IMR-90 (cell line): ENCODE results near the gene TRMT2B. TPM values are rescaled to one million over a fixed set of nuclear protein-coding genes. Genes with fewer than 3 reads are reported as not detected.

Experiments used
- ATAC-seq: fragments of 200-7000 bp; cut with Tn5 transposase; 2 replicates; pipeline ENCODE4 v1.9.1; 2020; ENCODE audit warnings: low read depth, mild to moderate bottlenecking, moderate library complexity
- BruUV-seq: library from RNA; stranded (reverse); fragments of 400-500 nt; replicated peaks from 2 replicates; lab custom pipeline; 2021; lab: Mats Ljungman, UMichigan
- CTCF ChIA-PET: fragments of 300-600 bp; formaldehyde crosslinking; extraction: SDS; loops from one replicate; lab custom pipeline; 2021; ENCODE audit warnings: antibody characterized with exemption; lab: Yijun Ruan, JAX
- POLR2A ChIA-PET: fragments of 300-600 bp; sonication (Branson Sonifier 250); formaldehyde crosslinking; loops from one replicate; lab custom pipeline; 2022; ENCODE audit warnings: antibody characterized with exemption; ENCODE audit not compliant: unreplicated experiment; lab: Charles Lee
- DNase-seq: peaks from one replicate; pipeline ENCODE4 v3.0.0; 2013
- H2AFZ ChIP-seq: replicated peaks from 2 replicates; pipeline ENCODE3; 2013; ENCODE audit warnings: low read length, mild to moderate bottlenecking; ENCODE audit not compliant: poor library complexity
- H2AK5ac ChIP-seq: 2 replicates; pipeline ENCODE4 v1.6.1; 2013; ENCODE audit warnings: low read depth, low read length, inconsistent platforms
- H2AK9ac ChIP-seq: replicated peaks from 2 replicates; pipeline ENCODE3; 2013; ENCODE audit warnings: mild to moderate bottlenecking, low read depth, low read length, moderate library complexity; ENCODE audit not compliant: poor library complexity
- H2BK120ac ChIP-seq: 2 replicates; pipeline ENCODE4 v1.6.1; 2013; ENCODE audit warnings: low read depth, low read length, inconsistent platforms
- H2BK15ac ChIP-seq: 3 replicates; pipeline ENCODE4 v1.6.1; 2013; ENCODE audit warnings: low read depth, low read length, inconsistent platforms
- H2BK20ac ChIP-seq: 2 replicates; pipeline ENCODE4 v1.6.1; 2013; ENCODE audit warnings: low read depth, mild to moderate bottlenecking, inconsistent platforms, low read length, moderate library complexity
- H2BK5ac ChIP-seq: 2 replicates; pipeline ENCODE4 v1.6.1; 2013; ENCODE audit warnings: mild to moderate bottlenecking, low read depth, low read length, inconsistent platforms; ENCODE audit not compliant: poor library complexity, severe bottlenecking
- H3K14ac ChIP-seq: replicated peaks from 2 replicates; pipeline ENCODE4 v1.6.1; 2013; ENCODE audit warnings: low read depth, low read length, inconsistent platforms
- H3K18ac ChIP-seq: 2 replicates; pipeline ENCODE4 v1.6.1; 2013; ENCODE audit warnings: low read depth, low read length, control low read depth
- H3K23ac ChIP-seq: 2 replicates; pipeline ENCODE4 v1.6.1; 2013; ENCODE audit warnings: low read depth, low read length, inconsistent platforms
- H3K27ac ChIP-seq: 2 replicates; pipeline ENCODE4 v1.5.1; 2013; ENCODE audit warnings: mild to moderate bottlenecking, control low read depth, low read length; ENCODE audit not compliant: insufficient read depth
- H3K27me3 ChIP-seq: 2 replicates; pipeline ENCODE4 v1.6.1; 2013; ENCODE audit warnings: low read length; ENCODE audit not compliant: control insufficient read depth, insufficient read depth
- H3K36me3 ChIP-seq: 2 replicates; pipeline ENCODE4 v1.6.1; 2013; ENCODE audit warnings: low read length, mixed read lengths; ENCODE audit not compliant: control insufficient read depth, insufficient read depth
- H3K4ac ChIP-seq: 2 replicates; pipeline ENCODE4 v1.6.1; 2013; ENCODE audit warnings: low read depth, low read length, inconsistent platforms
- H3K4me1 ChIP-seq: 2 replicates; pipeline ENCODE4 v1.6.1; 2013; ENCODE audit warnings: low read length, mixed read lengths; ENCODE audit not compliant: control insufficient read depth, insufficient read depth
- H3K4me2 ChIP-seq: 2 replicates; pipeline ENCODE4 v1.6.1; 2013; ENCODE audit warnings: low read depth, mild to moderate bottlenecking, control low read depth, low read length, moderate library complexity
- H3K4me3 ChIP-seq: 2 replicates; pipeline ENCODE4 v1.5.1; 2013; ENCODE audit warnings: low read depth, mild to moderate bottlenecking, control low read depth, low read length, moderate library complexity; ENCODE audit not compliant: insufficient read depth
- H3K56ac ChIP-seq: 2 replicates; pipeline ENCODE4 v1.6.1; 2013; ENCODE audit warnings: low read length, inconsistent platforms; ENCODE audit not compliant: insufficient read depth; ENCODE audit errors: extremely low read depth
- H3K79me1 ChIP-seq, 2 experiments: 2 replicates each; pipeline ENCODE4 v1.6.1; 2013; ENCODE audit warnings: low read length in 2 of 2, inconsistent platforms in 1 of 2, low read depth in 1 of 2
- H3K9ac ChIP-seq: 2 replicates; pipeline ENCODE4 v1.6.1; 2013; ENCODE audit warnings: low read depth, low read length, control low read depth
- H3K9me1 ChIP-seq: 2 replicates; pipeline ENCODE4 v1.6.1; 2013; ENCODE audit warnings: low read length, inconsistent platforms; ENCODE audit not compliant: insufficient read depth
- H3K9me3 ChIP-seq: 2 replicates; pipeline ENCODE4 v1.6.1; 2013; ENCODE audit warnings: low read length; ENCODE audit not compliant: control insufficient read depth, insufficient read depth
- H4K20me1 ChIP-seq: 2 replicates; pipeline ENCODE4 v1.6.1; 2013; ENCODE audit warnings: low read length, inconsistent platforms; ENCODE audit not compliant: insufficient read depth
- H4K5ac ChIP-seq: 2 replicates; pipeline ENCODE4 v1.6.1; 2013; ENCODE audit warnings: mild to moderate bottlenecking, low read depth, low read length, control low read depth
- H4K8ac ChIP-seq, 2 experiments: 2 replicates each; pipeline ENCODE4 v1.6.1; 2013; ENCODE audit warnings: low read depth in 2 of 2, low read length in 2 of 2, control low read depth in 1 of 2, inconsistent platforms in 1 of 2
- H4K91ac ChIP-seq: 2 replicates; pipeline ENCODE4 v1.6.1; 2013; ENCODE audit warnings: low read depth, low read length, inconsistent platforms; ENCODE audit not compliant: insufficient read depth
- BHLHE40 ChIP-seq: fragments of 150-350 bp; IDR thresholded peaks from 2 replicates; pipeline ENCODE4 v1.6.1; 2016; ENCODE audit warnings: mild to moderate bottlenecking, low read depth, low read length
- CEBPB ChIP-seq: IDR thresholded peaks from 2 replicates; pipeline ENCODE4 v1.6.1; 2012; ENCODE audit warnings: low read depth, low read length, improper control_type of control experiment
- CHD1 ChIP-seq: IDR thresholded peaks from 2 replicates; pipeline ENCODE4 v1.6.1; 2012; ENCODE audit warnings: low read depth, low read length, improper control_type of control experiment
- CTCF ChIP-seq: conservative IDR thresholded peaks from 2 replicates; pipeline ENCODE4 v1.5.1; 2012; ENCODE audit warnings: mild to moderate bottlenecking, low read depth, low read length, improper control_type of control experiment
- ELK1 ChIP-seq: fragments of 150-350 bp; IDR thresholded peaks from 2 replicates; pipeline ENCODE4 v1.6.1; 2016; ENCODE audit warnings: low read depth, mild to moderate bottlenecking, low read length, moderate library complexity, borderline replicate concordance
- FOS ChIP-seq: fragments of 150-350 bp; IDR thresholded peaks from 2 replicates; pipeline ENCODE4 v1.6.1; 2016; ENCODE audit warnings: low read depth, low read length
- MAFK ChIP-seq: IDR thresholded peaks from 2 replicates; pipeline ENCODE4 v1.6.1; 2012; ENCODE audit warnings: low read depth, low read length, improper control_type of control experiment
- MAZ ChIP-seq: IDR thresholded peaks from 2 replicates; pipeline ENCODE4 v1.6.1; 2012; ENCODE audit warnings: low read depth, mild to moderate bottlenecking, low read length, improper control_type of control experiment, moderate library complexity, borderline replicate concordance
- MXI1 ChIP-seq: IDR thresholded peaks from 2 replicates; pipeline ENCODE4 v1.6.1; 2012; ENCODE audit warnings: low read depth, mild to moderate bottlenecking, low read length, moderate library complexity, borderline replicate concordance
- NFE2L2 ChIP-seq: fragments of 150-350 bp; IDR thresholded peaks from 2 replicates; pipeline ENCODE4 v1.6.1; 2016; ENCODE audit warnings: low read depth, mild to moderate bottlenecking, low read length
- POLR2A ChIP-seq: IDR thresholded peaks from 2 replicates; pipeline ENCODE4 v1.6.1; 2012; ENCODE audit warnings: mild to moderate bottlenecking, low read depth, low read length
- RAD21 ChIP-seq: IDR thresholded peaks from 2 replicates; pipeline ENCODE4 v1.6.1; 2012; ENCODE audit warnings: low read length, improper control_type of control experiment
- RCOR1 ChIP-seq: IDR thresholded peaks from 2 replicates; pipeline ENCODE4 v1.6.1; 2012; ENCODE audit warnings: mild to moderate bottlenecking, low read length, improper control_type of control experiment; ENCODE audit not compliant: insufficient replicate concordance
- RFX5 ChIP-seq: IDR thresholded peaks from 2 replicates; pipeline ENCODE4 v1.8.0; 2012; ENCODE audit warnings: low read depth, mild to moderate bottlenecking, low read length, moderate library complexity
- SMC3 ChIP-seq: fragments of 150-350 bp; IDR thresholded peaks from 2 replicates; pipeline ENCODE4 v1.6.1; 2016; ENCODE audit warnings: low read depth, mild to moderate bottlenecking, antibody characterized with exemption, low read length, moderate library complexity
- USF2 ChIP-seq: fragments of 150-350 bp; IDR thresholded peaks from 2 replicates; pipeline ENCODE4 v1.6.1; 2017; ENCODE audit warnings: mild to moderate bottlenecking, antibody characterized with exemption, low read length, low read depth
- WGBS, 2 experiments: methylation state at CpG; one replicate each; pipeline versions ENCODE4 v1.1.5 to v1.1.7; 2013; ENCODE audit warnings: missing lambda C conversion rate in 2 of 2; ENCODE audit not compliant: insufficient read length in 1 of 2; ENCODE audit errors: extremely low coverage in 2 of 2; 5-methylcytosine and 5-hydroxymethylcytosine counted together
- dilution Hi-C: fragments of 300-500 bp; cut with HindIII; formaldehyde crosslinking; loops from one replicate; pipeline ENCODE4 v1.14.3; 2018; ENCODE audit warnings: low sequenced_read_pairs; ENCODE audit not compliant: unreplicated experiment
- in situ Hi-C: fragments of 300-500 bp; cut with MboI; formaldehyde crosslinking; loops from 3 replicates; pipeline ENCODE4 v1.14.3; 2019; ENCODE audit warnings: low sequenced_read_pairs, inconsistent platforms, mixed read lengths
- intact Hi-C: fragments of 100-400 bp; cut with micrococcal nuclease; formaldehyde crosslinking; loops from 2 replicates; pipeline ENCODE4 v1.10.0; 2022
- polyA plus RNA-seq, 3 experiments: library from polyadenylated mRNA; depleted of rRNA; stranded (reverse); fragments of >200 nt; gene quantifications; 2 replicates each; pipeline ENCODE4 v1.2.3, GENCODE V29; 2012; ENCODE audit warnings: low replicate concordance in 1 of 3
- total RNA-seq: library from RNA; depleted of rRNA; stranded (reverse); fragments of >200 nt; gene quantifications from 2 replicates; pipeline ENCODE4 v1.2.3, GENCODE V29; 2012

Gene TRMT2B
- total and polyA plus RNA-seq, 2 of the 4 experiments (the other 2 are of a cell fraction) = 7.7 to 13.4 TPM

- no peak overlapping the region for H2BK20ac ChIP-seq
- no peak overlapping the region for H2BK120ac ChIP-seq
- H3K4me2 ChIP-seq = no peak overlapping the region
- TF ChIP-seq ELK1 (no peak), RCOR1 (no peak), USF2 (no peak), BHLHE40 (no peak), FOS (no peak), RFX5 (no peak), CTCF (no peak), MXI1 (no peak), CHD1 (no peak), MAZ (no peak), CEBPB (no peak), SMC3 (no peak), RAD21 (no peak), NFE2L2 (no peak), POLR2A (no peak), MAFK (no peak)
- no peak overlapping the region for H2AK5ac ChIP-seq
- H3K14ac ChIP-seq = no peak overlapping the region
- no peak overlapping the region for H3K18ac ChIP-seq
- no peak overlapping the region for H3K9ac ChIP-seq
- no peaks in the 10 kb centered on the region; the same call in 1 of the 2 replicates for H3K9me1 ChIP-seq
- dilution Hi-C loops (no loop called here), intact Hi-C loops (no loop called here), in situ Hi-C loops (no loop called here)
- H2BK15ac ChIP-seq = no peak overlapping the region
- no peak overlapping the region for H4K8ac ChIP-seq
- no peak overlapping the region for H4K91ac ChIP-seq
- ChIA-PET POLR2A (no interaction called here), CTCF (no interaction called here)
- WGBS, 2 experiments = no CpG with 5 or more reads among the region's 4 CpGs
- 0 out of 2 replicates have a peak, but pooled peaks cover 4% of the 10 kb centered on the region for H3K36me3 ChIP-seq
- no peaks in the 10 kb centered on the region for H3K79me1 ChIP-seq
- no peak overlapping the region for H3K23ac ChIP-seq
- DNase-seq (peak; percentile 47), ATAC-seq (no peak)
- H3K9me3 ChIP-seq = no peaks in the 10 kb centered on the region
- H2AFZ ChIP-seq = no peak overlapping the region
- H3K4me3 ChIP-seq = no peak overlapping the region
- no peak overlapping the region for H2AK9ac ChIP-seq
- BruUV-seq = no TSS peak
- H3K27me3 ChIP-seq = no peaks in the 10 kb centered on the region
- H3K4ac ChIP-seq = no peak overlapping the region
- H4K5ac ChIP-seq = no peak overlapping the region
- no peak overlapping the region for H3K56ac ChIP-seq
- no peak overlapping the region for H3K27ac ChIP-seq
- no peak overlapping the region for H2BK5ac ChIP-seq
- H4K20me1 ChIP-seq = no peaks in the 10 kb centered on the region
- H3K4me1 ChIP-seq = no peaks in the 10 kb centered on the region
Observed at GRCh38 chrX:101040197-101040596, 11.7 kb downstream of the TRMT2B start.
